CD4-positive, alpha-beta T cell treated with Interleukin-15 for 1 hour (primary cell): ENCODE measurements around the gene SHB.

ENCODE experiments used
- DNase-seq: peaks from one replicate; pipeline ENCODE4 v3.0.0-alpha.2; 2020

SHB gene

GRCh38 chr9:37946971-37947370, 122.1 kb downstream of the SHB start:
- no peak for DNase-seq

- no peak for DNase-seq
Observed at GRCh38 chr9:37946041-37946440, 123.0 kb downstream of the SHB start.

- DNase-seq: no peak
Observed at GRCh38 chr9:37944671-37945481, 124.2 kb downstream of the SHB start.

GRCh38 chr9:37944266-37944650, 124.8 kb downstream of the SHB start:
- DNase-seq: no peak

GRCh38 chr9:37943345-37944265, 125.4 kb downstream of the SHB start:
- DNase-seq: no peak

GRCh38 chr9:37942621-37943344, 126.2 kb downstream of the SHB start:
- no peak for DNase-seq

- DNase-seq: no peak
Observed at GRCh38 chr9:37941253-37941652, 127.8 kb downstream of the SHB start.

GRCh38 chr9:37939575-37940095, 129.4 kb downstream of the SHB start:
- no peak for DNase-seq

- DNase-seq: no peak
Observed at GRCh38 chr9:37938121-37938891, 130.7 kb downstream of the SHB start.

GRCh38 chr9:37937366-37937765, 131.7 kb downstream of the SHB start:
- DNase-seq: no peak

GRCh38 chr9:37936965-37937364, 132.1 kb downstream of the SHB start:
- no peak for DNase-seq

- DNase-seq: no peak
Observed at GRCh38 chr9:37936376-37936775, 132.7 kb downstream of the SHB start.

GRCh38 chr9:37935096-37935495, 133.9 kb downstream of the SHB start:
- no peak for DNase-seq

- DNase-seq: no peak
Observed at GRCh38 chr9:37931592-37931991, 137.4 kb downstream of the SHB start.

- no peak for DNase-seq
Observed at GRCh38 chr9:37929441-37929895, 139.6 kb downstream of the SHB start.

- DNase-seq: no peak
Observed at GRCh38 chr9:37928552-37929430, 140.2 kb downstream of the SHB start.

GRCh38 chr9:37927601-37928551, 141.2 kb downstream of the SHB start:
- no peak for DNase-seq

GRCh38 chr9:37927132-37927531, 141.9 kb downstream of the SHB start:
- no peak for DNase-seq

- DNase-seq: no peak
Observed at GRCh38 chr9:37926737-37927118, 142.3 kb downstream of the SHB start.
